NCI-H524 treated with DMSO at 0.1 percent for 48 hours (cell line): Measurements from ENCODE around the gene ADAM10.
"Not testable (repeated sequence)": the region's sequence is repeated elsewhere in the genome, so short reads cannot be mapped to it uniquely, and the experiment has no call there.

Source experiments
- DNase-seq: peaks from one replicate; lab custom pipeline; 2025; lab: John Stamatoyannopoulos, UW

Gene ADAM10

GRCh38 chr15:58749532-58750337 is at the start of gene ADAM10:
ADAM10 (minus strand) TSS chr15:58749707; CDS start chr15:58749534, 173 bp downstream.
- peak; percentile 95 for DNase-seq

GRCh38 chr15:58797505-58797904 is 48.0 kb upstream of the ADAM10 start:
- DNase-seq = no peak

GRCh38 chr15:58795825-58796224 is 46.3 kb upstream of the ADAM10 start:
- DNase-seq = no peak

- DNase-seq = no peak
These were observed 44.4 kb upstream of the ADAM10 start for GRCh38 chr15:58793862-58794261.

- no peak for DNase-seq
These were observed 38.7 kb upstream of the ADAM10 start for GRCh38 chr15:58788056-58788710.

GRCh38 chr15:58785355-58785754 is 35.8 kb upstream of the ADAM10 start:
- no peak for DNase-seq

GRCh38 chr15:58779554-58779953 is 30.0 kb upstream of the ADAM10 start:
- no peak for DNase-seq

- no peak for DNase-seq
These were observed 27.6 kb upstream of the ADAM10 start for GRCh38 chr15:58777107-58777506.

- DNase-seq = no peak
These were observed 25.9 kb upstream of the ADAM10 start for GRCh38 chr15:58775402-58775801.

- no peak for DNase-seq
These were observed 23.5 kb upstream of the ADAM10 start for GRCh38 chr15:58773024-58773423.

- peak; percentile 32 for DNase-seq
These were observed 22.2 kb upstream of the ADAM10 start for GRCh38 chr15:58771621-58772250.

- peak; percentile 94 for DNase-seq
These were observed 21.5 kb upstream of the ADAM10 start, which contains the start of gene MINDY2 for GRCh38 chr15:58770857-58771620. MINDY2 (plus strand) TSS chr15:58771302; CDS start chr15:58771396, 94 bp downstream.

- DNase-seq = no peak
These were observed 21.0 kb upstream of the ADAM10 start for GRCh38 chr15:58770519-58770856.

GRCh38 chr15:58768601-58769004 is 19.1 kb upstream of the ADAM10 start:
- not testable (repeated sequence) for DNase-seq

GRCh38 chr15:58766290-58766689 is 16.8 kb upstream of the ADAM10 start:
- no peak for DNase-seq

GRCh38 chr15:58764468-58764867 is 15.0 kb upstream of the ADAM10 start:
- DNase-seq = no peak

GRCh38 chr15:58762731-58763130 is 13.2 kb upstream of the ADAM10 start:
- peak; percentile 90 for DNase-seq

GRCh38 chr15:58762285-58762684 is 12.8 kb upstream of the ADAM10 start:
- no peak for DNase-seq

GRCh38 chr15:58761010-58761388 is 11.5 kb upstream of the ADAM10 start:
- no peak for DNase-seq

- no peak for DNase-seq
These were observed 11.0 kb upstream of the ADAM10 start for GRCh38 chr15:58760385-58761009.

GRCh38 chr15:58758141-58758540 is 8.6 kb upstream of the ADAM10 start:
- DNase-seq = no peak

- DNase-seq = no peak
These were observed 6.4 kb upstream of the ADAM10 start for GRCh38 chr15:58755956-58756355.
